H54 (cell line): ENCODE results near the gene TFB2M.

Source experiments
- DNase-seq: peaks from one replicate; pipeline ENCODE4 v3.0.0; 2011; ENCODE audit warnings: low spot score, mixed read lengths; ENCODE audit not compliant: insufficient read length
- FAIRE-seq: peaks from 3 replicates; lab custom pipeline; 2011; peaks lifted over from hg19 to GRCh38; lab: Jason Lieb, UNC
- POLR2A ChIP-seq: IDR thresholded peaks from 2 replicates; pipeline ENCODE4 v1.6.1; 2011; ENCODE audit warnings: low read depth, mild to moderate bottlenecking, low read length

Gene TFB2M

DNA sequence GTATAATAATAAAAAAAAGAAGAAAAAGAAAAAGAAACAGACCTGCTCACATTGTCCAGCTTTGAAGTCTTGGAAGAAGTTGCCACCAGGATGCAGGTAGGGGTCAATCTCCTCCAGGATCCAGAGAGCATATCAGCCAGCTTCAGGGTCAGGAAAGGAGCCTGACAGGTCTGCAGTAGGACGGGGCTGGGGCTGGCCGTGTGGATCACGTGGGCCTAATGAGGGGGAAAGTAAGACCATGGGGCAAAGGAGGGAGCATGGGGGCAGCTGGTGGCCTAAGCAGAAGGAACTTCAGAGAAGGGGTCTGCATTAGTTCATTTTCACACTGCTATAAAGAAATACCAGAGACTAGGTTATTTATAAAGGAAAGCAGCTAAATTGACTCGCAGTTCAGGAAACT, 39.7 kb downstream of the TFB2M start:
- DNase-seq (no peak), FAIRE-seq (no peak)
- no peak for TF ChIP-seq POLR2A

DNA sequence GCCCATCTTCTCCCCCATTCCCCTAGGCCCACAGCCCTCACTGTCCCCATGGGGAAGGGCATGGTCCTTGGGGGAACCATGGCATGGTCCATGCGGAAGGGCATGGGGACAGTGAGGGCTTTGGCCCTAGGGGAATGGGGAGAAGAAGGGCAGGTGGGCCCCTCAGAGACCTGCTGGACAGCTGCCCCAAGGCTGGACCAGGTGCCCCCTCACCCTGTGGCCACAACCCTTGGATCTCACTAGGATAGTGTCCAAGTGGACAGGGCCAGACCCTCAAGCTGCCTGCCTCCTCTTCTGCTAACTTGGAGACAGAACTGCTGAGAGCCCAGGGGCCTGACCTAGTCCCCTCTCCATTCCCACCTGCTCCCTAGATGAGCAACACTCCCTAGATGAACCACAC, 46.5 kb downstream of the TFB2M start:
- DNase-seq (no peak), FAIRE-seq (no peak)
- TF ChIP-seq POLR2A: no peak

DNA sequence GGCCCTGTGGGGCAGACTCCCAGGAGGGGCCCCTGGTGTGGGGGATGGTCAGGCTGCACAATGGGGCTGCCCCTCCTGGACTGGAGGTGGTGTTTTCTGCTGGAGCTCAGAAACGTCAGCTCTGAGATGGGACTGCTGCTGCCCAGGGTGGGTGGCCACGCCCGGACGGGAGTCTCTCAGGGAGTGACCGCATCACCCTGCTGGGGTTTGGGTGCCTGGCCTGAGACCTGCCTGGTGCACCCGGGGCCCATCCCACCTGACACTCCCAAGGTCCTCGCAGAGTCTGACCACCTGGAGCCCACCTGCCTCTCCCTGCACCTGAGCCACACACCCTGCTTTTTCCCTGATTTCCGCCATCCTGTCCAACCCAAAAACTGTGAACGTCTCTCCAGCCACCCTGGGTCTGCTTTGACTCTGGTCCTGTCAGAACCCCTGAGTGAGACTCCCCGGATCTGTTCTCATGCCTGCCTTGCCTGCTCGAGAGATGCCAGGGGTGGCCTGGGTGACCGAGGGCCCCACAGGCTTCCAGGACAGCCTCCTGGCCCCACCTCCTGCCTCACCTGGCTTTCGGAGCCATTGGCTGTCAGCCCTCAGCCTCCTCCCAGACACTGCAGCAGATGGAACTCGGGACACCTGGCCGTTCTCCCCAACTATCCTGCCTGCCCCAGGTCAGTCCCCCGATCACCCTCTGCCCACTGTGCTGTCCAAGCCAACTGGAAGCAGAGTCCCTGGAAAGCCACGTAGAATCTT, 47.4 kb downstream of the TFB2M start:
- FAIRE-seq (no peak), DNase-seq (no peak)
- TF ChIP-seq POLR2A: no peak

DNA sequence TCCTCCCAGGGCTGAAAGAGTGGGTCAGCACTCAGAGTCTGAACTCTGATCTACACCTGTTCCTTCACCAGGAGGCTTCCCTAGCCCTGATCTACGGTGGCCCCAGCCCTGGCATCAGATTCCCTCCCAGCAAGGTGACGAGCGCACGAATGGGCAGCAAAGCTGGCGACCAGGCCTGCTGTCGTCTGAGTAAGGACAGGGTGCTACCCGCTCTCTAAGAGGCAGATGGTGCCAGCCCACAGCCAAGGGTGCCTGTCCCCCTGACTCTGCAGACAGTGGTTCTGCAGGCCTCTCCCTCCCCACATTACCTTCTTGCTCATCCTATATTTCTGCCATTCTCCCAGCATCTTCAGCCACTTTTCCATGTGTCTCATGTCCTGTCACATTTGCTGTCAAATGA, 48.7 kb downstream of the TFB2M start:
- DNase-seq (no peak), FAIRE-seq (no peak)
- TF ChIP-seq POLR2A: no peak

DNA sequence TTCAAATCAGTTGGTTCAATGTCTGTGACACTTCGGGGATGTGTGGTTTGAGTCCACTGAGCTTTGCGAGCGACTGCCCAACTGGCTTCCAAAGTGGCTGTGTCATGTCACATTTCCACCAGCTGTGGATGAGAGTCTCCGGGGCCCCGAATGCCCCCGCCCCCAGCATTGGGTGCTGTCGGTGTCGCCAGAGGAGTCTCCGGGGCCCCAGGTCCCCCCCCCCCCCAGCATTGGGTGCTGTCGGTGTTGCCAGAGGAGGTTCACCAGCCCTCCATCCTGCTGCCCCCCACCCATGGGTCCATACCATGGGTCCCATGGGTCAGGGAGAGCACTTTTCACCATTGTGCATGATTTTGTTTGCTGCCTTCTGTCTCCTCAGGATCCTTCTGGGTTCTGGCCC, 49.9 kb downstream of the TFB2M start:
- FAIRE-seq (no peak), DNase-seq (no peak)
- TF ChIP-seq POLR2A: no peak

DNA sequence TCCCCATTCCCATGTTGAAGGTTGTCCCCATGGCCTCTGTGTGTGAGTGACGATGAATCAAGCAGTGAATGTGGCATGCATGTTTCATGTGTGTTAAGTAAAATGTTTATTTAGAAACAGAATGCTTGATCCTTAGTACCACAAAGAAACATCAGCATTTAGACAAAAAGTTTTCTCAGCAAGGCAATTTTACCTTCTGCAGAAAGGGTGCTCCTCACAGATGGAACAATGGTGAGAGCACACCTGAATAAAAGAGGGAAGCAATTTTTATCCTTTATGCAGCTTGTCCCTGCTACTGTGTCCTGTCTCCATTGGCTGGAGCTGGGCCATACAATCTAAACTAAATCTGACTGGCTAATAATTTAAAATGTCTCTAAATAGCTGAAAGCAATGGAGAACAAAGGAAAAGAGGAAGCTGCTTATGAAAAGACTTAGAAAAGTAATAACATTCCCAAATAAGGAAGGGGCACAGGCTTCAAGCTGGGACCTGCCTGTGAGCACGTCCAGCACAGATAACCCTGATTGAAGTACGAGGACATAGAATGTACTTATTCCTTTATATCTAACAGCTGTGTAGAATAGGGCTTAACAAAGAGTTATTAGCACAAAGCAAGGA, 50.6 kb downstream of the TFB2M start:
- FAIRE-seq (no peak), DNase-seq (no peak)
- TF ChIP-seq POLR2A: no peak

DNA sequence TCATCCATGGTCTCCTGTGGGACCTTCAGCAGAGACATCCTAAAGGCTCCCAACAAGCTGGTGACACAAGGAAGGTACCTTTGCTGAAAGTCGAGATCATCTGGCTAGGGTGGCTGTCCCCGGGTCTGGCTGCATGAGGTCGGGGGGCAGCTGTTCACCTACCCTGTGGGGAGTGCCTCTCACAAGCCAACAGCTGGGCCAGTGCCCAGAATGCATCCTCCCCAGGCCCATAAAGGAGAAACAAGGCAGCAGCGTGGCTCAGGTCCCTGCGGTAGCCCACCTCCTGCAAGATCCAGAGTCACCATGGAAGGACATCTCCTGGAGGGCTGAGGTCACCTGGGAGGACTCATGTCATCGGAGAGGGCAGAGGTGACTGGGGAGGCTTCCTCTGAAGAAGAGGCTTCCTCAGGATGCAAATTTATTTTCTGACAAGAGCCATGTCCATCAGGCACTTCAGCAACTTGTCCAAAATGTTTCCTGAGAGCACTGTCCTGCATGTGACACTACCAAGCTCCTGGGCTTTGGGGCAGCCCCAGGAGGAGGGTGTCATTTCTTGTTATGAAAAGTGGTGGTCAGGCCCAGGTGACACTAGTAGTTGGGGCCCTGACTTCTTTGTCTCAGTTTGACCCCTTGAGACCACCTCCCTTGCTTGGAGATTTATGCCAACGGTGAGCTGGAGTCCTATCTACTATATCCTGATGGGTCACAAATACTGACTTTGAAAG, 52.3 kb downstream of the TFB2M start:
- FAIRE-seq (no peak), DNase-seq (no peak)
- TF ChIP-seq POLR2A: no peak

DNA sequence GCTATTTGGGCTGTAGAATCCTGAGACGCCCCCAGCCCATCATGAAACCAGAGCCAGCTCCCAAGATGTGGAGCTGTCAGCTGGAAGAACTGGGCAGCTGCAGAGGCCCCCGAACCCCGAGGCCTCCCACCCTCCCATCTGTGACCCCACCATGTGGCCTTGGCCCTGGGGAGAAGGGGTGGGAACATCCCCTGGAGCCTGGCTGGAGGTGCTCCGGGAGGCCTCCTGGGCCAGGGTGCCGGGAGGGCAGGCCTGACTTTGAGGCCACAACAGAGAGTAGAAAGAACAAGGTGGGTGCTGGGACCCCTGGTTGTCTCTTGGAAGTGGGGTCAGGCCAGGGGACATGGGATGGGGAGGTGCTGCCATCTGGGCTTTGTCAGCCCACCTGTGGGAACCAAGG, 53.0 kb downstream of the TFB2M start:
- TF ChIP-seq POLR2A: no peak
- DNase-seq (no peak), FAIRE-seq (no peak)

DNA sequence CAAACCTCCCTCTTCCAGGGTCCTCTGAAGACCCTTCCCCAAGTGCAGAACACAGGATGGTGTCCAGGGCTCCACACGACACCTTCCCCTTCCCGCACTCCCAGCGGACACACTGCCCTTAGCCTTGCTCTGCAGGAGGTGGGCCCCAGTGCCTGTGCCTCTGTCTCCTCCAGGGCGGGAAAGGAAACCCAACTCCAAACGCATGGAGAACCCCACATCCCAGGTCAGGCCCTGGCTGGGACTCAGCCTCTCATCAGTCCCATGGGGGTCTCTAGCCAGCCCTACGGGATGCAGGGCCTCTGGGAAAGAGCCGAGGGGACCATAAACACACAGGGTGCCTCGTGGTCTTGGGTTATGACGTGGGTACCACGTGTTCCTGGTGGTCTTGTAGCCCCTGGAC, 53.4 kb downstream of the TFB2M start:
- DNase-seq (no peak), FAIRE-seq (no peak)
- TF ChIP-seq POLR2A: no peak

DNA sequence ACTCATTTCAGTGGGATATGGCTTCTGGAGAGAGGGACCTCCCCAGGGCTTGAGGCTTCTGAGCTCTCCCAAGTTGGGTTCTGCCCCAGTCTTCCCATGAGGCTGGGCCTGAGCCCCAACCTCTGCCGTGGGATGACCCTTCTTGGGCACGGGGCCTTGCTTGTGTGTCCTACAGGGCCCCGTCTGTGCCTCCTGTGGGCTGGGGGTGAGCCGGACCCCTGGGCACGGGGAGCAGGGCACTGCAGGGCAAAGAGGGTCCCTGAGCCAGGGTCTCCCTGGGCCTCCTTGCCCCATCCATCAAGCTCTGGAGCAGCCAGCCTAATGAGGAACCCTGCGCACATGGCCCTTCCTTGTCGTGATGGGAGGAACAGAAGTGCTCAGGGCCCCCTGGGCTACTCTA, 53.8 kb downstream of the TFB2M start:
- FAIRE-seq: no peak
- TF ChIP-seq POLR2A: no peak
- no peak for DNase-seq

DNA sequence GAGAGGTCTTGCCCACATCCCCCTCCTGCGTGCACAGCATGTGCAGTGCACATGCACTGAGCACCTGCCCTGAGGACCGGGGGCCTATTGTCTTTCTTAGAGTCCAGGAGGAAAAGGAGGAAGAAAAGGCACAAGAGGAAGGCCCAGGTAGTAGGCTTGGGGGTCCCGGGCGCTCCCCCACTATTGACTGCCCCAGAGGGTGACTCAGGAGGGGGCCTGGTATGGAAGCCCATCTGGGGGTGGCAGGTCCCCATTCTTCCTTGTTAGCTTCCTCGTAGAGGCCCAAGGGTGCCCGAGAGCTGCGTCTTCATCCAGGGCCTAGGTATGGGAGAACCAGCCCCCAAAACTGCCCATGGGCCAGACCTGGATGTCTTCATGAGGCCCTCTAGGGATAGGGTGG, 54.9 kb downstream of the TFB2M start:
- FAIRE-seq (no peak), DNase-seq (no peak)
- TF ChIP-seq POLR2A: no peak

DNA sequence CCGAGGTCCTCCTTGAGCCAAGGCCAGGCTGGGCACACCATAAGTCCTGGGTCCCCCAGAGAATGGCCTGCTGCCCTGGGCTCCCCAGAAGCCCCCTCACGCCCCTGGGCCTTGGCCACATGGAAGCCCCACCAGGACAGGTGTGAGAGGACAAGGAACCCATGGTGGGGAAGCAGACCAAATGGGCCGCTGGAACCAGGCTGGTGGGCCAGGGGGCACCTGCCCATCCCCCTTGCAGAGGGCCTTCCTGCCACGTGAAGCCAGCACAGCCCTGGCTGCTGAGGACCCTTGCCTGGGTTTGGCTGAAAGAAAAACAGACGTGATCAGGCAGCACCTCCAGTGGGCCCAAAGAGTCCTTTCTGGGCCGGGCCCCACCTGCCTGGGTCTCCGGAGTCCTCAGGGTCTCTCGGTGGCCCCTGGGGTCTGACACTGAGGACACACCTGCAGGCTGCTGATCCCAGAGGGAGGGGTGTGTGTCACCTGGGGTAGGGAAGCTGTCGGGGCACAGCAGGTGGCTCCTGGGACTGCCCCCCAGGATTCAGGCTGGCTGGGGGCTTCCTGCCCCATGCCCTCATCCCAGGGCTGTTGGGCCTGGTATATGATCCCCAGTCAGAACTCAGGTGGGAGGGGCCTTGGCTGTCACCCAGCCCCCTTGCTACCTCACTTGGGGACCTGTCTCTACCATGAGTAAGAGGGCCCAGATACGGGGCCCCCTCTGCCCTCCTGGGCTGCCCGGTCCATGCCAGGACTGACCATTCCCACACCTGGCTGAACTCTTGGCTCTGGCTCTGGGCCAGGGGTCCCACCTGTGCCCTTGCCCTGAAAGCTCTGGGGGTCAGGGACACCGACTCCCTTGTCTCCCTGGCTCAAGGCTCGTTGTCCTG, 55.7 kb downstream of the TFB2M start:
- no peak for FAIRE-seq
- no peak for TF ChIP-seq POLR2A
- DNase-seq: no peak

DNA sequence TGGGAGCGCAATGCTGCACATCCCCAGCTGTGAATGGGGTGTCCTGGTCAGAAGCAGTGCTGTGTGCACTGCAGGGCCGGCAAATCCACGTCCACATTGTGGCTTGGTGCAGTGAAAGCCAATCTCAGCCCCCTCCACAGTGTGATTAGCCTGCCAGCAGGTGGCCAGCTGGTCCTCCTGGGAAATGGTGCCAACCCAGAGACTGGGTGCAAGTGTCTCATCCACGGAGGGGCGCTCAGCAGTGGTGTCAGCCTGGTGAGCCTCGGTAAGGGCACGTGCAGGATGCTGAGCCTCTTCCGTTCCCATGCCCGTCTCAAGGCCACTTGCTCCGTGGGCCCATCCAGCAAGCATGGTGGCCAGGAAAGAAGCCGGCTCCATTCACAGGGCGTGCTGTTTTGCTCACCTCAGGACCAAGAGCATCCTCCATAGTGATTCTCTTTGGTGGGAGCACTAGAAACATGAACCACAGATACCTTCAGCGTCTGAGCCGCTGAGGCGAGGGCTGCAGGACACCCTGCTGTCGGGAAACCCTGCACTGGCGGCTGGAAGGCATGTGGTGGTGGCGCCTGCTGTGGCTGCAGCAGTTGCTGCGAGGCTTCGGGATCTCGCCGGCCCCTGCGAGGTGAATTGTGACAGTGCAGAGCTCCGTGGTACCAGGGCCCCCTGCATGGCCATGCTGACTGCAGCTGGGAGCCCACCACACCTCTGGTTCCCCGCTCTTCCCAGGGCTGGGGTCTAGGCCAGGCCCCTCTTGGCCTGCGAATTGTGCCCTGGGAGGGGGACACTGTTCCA, 57.0 kb downstream of the TFB2M start:
- TF ChIP-seq POLR2A: no peak
- DNase-seq (no peak), FAIRE-seq (no peak)
